ENCODE results near the gene C19orf81.

Gene C19orf81

DNA sequence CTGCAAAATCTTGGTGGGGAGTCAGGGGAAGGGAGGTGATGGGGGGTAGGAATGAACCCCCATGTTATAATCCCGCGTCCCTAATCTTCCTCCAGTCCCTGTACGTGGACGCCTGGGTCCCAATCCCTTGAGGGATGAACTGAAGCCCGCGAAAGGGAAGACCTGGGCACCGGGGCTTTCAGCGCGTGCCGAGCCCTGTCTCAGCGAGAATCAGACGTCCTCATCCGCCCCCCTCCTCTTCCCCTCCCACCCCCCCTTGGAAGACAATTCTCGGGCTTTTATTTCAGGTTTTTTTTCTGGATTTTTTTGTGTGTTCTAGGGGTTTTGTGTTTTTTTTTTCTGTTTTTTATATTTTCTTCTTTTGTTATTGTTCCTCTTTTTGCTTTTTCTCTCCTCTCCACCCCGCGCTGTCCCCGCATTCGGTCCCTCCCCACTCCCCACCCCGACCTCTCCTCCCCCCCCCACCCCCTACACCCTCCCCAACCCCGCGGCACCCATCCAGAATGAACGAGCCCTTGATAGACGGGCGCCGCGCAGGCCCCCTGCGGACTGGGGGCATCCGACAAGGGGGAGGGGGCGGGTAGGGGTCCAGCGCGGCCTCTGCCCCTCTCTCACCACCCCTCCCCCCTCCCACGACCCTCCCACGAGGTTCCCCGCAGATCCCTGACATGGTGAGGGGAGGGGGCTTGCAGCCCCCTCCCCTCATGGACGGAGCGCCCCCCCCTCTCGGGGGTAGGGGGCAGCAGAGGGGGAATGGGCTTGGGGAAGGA, 10.3 kb downstream of the C19orf81 start:
- no peak for DNase-seq

DNA sequence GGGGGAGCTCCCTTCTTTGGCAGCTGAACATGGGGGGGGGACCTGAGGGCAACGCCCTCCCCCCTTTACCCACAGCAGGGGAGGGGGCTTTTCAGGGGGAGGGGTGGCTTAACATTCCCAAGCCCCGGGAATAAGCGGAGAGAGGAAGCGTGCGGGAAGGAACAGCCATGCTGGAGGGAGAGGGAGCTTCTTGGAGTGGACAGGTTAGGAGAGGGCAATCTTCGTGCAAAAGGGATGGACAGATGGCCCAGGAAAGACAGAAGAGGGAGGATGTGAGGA, 10.8 kb downstream of the C19orf81 start:
- no peak for DNase-seq

DNA sequence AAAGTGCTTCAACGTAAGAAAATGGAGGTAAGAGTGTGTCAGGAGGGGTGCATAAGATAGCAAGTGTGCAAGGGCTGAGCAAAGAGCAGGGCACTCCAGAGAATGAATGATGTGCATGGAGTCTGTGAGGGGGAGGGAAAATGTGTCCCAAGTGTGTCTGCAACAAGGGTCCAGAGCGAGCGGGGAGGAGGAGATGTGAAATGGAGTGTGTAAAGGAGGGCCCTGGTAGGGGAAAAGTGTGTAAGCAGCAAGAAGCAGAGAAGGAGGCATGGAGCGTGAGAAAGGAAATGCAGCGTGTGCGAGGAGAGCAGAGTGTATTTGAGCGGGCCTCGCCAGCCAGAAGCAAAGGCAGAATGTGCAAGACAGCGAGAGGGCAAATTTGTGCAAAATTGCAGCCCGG, 11.8 kb downstream of the C19orf81 start:
- no peak for DNase-seq

DNA sequence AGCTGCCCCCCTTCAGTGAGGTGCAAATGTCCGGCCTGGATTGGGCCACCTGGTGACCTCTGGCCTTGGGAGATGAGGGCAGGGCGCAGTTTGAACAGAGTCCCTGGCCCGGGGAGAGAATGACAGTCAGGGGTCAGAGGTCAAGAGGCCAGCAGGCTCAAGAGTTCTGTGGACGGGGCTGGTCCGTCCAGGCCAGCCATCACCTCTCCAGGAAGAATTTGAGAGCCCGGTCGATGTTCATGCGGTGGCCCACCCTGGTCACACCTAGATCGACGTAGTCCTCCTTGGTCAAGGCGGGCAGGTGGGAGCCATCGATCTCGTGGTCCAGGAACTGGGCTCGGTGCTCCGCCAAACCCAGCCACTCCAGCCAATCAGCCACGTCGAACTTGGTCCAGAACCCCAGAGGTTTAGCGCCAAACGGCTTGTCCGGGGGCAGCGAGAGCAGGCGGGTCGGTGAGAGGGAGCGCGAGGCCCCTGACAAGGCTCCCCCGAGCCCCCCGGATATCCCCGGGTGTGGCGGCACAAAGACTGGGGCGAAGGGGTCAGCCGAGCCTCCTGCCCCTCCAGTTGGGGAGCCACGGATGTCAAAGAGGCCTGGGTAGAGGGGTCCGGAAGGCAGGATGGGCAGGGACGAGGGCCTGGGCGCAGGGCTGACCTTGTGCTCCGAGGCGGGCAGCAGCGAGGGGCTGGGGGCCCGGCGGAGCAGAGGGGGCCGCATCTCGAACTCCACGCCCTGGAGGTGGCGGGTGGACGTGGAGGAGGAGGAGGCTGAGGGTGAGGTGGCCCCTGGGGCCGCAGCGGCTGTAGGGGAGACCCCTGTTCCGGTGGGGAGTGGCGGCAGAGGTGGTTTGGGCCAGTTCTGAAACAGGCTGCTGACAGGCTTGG, 12.8 kb downstream of the C19orf81 start:
- no peak for DNase-seq

DNA sequence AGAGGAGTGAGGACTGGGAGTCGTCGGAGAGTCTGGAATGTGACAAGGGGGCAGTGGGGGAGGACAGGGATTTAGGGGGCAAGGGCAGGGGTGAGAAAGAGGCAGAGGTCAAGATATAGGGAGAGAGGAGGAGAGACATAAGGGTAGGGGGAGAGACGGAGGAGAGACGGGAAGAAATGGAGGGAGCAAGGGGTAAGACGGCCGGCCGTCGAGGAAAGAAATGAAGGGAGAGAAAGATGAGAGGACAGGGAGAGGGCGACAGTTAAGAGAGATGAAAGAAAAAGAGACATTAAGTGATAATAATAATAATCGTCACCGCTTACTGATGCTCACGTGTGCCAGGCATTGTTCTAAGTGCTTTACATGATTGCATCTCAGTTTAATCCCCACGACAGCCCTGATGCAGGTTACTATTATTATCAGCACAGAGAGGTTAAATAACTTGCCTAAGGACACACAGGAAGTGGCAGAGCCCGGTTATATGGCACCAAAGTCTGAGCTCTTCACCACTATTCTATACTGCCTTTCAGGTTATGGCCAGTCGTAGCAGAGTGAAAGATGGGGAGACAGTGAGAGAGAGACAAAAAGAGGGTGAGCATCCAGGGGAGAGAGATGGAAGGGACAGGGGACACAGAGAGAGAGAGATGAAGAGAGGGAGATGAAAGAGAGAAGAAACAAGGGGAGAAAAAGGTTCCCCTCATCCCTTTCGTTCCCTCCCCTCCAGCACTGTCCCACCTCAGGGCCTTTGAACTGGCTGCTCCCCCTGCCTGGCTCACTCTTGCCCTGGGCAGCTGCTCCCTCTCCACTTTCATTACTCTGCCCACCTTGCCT, 13.6 kb downstream of the C19orf81 start:
- DNase-seq: no peak

DNA sequence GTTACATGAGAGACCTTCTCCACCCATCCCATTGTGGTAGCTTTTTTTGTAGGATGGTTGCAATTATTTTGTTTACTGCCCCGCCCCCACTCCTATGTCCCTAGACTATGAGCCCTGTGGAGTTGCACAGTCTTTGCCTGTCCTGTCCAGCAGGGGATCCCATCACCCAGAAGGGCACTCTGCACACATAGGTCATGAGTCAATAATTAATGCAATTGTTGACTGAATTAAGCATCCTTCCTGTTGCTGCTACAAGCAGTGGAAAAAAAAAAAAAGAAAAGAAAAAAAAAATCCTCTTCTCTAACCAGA, 14.2 kb downstream of the C19orf81 start:
- DNase-seq: no peak

DNA sequence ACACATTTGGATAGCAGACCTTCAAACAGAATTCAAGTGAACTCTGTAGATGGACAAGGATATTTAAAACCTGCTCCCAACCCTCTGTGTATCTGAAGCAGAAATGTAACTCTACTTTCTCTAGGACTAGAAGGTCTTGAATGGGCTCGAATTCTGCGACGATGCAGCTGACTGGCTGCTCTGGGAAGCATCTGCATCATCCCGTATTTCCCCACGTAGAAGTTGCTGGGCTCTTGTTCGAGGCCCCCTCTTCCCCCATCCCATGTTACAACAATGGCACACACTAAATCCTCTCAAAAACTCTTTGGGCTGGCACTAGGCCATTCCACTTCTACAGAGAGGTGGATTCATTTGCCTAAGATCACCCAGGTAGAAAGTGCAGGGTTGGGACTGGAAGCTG, 15.0 kb downstream of the C19orf81 start:
- no peak for DNase-seq

DNA sequence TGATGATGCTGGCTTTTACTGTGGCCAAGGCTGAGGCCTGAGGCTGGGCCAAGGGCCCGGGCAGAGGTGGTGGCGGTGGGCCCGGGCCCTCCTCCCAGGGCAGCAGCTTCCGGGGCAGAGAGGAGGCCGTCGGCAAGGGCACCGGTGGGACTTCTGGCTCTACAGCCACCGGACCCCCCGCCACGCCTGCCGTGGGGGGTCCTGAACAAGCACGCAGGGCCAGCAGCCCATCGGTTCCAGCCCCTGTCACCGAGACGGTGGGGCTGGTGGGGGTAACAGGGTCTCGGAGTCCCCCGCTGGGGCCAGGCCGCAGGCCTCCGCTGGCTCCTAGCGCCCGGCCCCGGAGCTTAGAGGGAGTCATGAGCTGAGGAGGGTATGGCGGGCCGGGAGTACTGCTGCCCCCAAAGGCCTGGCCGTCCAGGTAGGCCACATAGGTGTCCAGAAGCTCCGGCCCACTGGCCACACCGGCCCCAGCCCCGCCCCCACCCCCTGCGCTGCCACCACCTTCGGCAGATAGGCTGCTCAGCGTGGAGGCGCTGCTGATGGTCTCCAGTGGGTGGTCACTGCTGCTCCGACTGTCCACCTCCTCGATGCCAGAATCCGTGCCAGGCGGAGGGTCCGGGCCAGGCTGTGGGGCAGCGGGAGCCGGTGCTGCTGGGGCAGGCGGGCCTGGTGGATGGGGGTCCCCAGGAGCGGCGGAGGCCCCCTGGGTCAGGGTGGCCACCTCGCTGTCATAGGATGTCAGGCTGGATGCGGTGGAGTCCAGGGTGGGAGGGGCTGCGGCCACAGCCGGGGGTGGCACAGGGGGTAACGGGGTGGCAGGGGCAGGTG, 17.3 kb downstream of the C19orf81 start:
- DNase-seq: no peak

DNA sequence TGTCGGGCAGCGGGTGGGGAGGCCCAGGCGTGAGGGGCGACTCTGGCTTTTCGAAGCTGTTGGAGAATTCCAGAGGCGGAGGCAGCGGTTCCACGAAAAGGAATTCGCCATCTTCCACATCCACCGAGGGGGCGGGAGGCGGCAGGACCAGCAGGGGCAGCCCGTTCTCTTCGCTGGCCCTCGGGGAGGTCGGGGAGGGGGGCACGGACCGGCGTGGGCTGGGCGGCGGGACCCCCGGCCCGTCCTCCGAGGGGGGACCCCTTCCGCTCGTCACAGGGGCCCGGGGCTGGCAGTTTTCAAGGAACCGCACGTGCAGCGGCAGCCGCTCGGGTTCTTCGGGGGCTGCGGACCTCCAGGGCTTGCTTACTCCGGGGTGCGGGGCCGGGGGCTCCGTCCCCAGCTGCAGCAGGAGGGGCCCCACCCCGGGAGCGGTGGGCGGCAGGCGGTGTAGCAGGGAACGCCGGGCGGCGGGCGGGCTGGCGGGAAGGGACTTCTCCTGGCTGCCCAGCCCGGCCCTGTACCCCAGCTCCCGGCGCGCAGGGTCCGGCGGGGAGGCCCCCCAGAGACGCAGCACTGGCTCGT, 18.0 kb downstream of the C19orf81 start:
- DNase-seq: no peak

DNA sequence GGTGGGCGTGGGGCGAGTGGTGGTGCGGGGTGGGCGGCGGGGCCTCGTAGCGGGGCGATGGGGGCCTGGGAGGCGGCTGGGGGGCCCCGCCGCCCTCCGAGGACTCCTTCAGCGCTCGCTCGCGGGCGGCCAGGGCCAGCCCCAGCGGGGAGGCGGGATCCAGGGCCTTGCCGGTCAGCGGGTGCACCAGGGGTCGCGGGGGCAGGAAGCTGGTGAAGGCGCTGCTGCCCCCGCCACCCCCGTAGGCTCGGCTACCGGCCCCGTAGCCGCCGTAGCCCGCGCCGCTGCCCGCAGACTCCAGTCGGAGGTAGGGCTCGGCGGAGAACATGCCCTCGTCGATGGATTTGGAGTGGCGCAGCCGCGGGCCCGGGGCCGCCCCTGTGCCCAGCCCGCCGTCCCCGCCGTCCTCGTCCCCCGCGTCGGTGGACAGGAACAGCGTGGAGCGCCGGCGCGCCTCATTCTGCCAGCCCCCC, 18.6 kb downstream of the C19orf81 start:
- DNase-seq: no peak

DNA sequence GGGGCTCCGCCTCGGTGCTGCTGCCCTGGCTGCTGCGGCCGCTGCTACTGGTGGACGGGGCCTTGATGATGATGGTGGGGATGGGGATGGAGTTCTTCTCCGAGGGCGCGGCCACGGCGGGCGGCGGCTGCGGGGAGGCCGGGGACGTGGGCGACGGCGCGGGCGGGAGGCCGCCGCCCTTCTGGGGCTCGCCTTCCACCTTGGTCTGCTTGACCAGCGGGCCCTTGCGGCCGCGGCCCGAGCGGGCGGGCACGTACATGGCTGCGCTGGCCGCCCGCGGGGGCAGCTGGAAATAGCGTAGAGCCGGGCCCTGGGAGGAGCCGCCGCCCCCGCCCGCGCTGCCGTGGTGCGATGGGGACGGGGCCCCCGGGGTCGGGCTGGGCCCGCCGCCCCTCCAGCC, 19.2 kb downstream of the C19orf81 start:
- DNase-seq: no peak

DNA sequence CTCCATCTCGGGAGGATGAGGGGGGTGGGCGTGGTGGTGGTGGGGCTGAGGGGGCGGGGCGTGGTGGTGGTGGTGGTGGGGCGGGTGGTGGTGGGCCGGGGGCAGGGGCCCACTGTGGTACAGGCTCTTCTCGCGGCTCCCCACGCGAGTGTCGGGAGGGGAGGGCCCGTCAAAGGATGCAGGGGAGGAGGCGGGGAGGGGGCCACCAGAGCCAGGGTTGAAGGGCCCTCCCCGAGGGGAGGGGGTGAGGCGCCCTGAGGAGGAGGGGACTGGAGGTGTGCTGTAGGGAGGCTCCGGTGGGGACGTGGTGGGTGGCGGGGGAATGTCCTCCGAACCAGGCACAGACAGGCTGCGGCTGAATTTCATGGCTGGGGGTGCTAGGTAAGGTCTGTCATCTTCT, 19.6 kb downstream of the C19orf81 start:
- DNase-seq: no peak

DNA sequence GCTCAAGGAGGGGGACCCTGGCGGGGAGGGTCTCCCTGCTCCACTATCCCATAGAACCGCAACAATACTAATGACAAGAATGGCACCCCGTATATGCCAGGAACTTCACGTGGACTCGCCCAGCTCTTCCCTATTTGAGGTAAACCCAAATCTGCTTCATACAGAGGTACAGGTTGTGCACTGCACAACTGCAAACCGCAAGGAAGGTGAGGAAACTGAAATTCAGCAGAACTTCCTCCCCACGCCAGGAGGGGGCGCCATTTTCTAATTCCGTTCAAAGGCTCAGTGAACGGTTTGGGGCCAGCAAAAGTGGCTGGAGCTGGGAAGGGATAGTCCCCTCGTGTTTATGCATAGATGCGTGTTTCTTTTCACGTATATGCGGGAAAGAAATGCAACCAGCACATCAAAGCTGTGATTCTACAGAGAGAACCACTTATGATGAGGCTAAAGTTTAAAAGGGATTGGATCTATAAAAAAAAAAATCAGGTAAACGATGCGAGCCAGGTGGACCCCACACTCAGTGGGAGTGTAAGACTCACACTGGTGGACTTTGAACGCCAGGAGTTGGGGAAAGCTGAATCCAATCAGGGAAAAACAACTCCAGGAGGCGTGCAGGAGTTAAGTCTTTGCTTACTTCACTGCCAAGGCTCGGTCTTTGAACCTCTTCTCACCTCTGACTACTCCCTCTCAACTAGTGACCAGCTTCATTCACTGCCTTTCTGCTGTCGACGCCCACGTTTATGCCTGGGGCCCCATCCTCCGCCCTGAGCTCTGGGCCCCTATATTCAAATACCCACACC, 20.3 kb downstream of the C19orf81 start:
- no peak for DNase-seq

DNA sequence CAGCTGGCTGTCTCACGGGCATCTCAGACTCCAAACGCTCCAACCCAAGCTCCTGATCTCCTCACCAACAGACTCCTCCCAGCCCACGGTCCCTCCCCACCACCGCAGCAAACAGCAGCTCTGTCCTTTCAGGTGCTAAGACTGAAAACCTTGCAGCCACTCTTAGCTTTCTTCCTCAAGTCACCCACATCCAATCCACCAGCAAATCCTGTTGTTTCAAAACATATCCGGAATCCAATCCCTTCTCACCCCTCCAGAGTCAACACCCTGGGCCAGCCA, 20.8 kb downstream of the C19orf81 start:
- no peak for DNase-seq

DNA sequence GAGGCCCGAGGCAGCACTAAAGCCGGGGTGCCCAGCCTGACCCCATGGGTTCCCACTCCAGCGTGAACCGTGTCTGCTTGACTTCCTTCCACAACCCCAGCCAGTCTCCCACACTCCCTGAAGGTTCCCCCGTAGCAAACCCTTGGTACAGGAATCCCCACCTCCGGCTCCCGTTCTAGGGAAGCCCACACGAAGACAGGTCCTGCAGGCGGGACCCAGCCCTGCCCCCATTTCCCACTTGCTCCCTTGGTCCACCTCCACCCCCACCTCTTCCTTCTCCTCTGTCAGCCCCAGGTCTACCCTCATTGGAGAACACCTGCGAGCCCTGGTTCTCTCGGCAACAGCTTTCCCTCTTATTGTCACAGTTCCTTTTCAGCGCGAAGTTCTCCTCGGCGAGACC, 23.9 kb downstream of the C19orf81 start:
- DNase-seq: no peak

DNA sequence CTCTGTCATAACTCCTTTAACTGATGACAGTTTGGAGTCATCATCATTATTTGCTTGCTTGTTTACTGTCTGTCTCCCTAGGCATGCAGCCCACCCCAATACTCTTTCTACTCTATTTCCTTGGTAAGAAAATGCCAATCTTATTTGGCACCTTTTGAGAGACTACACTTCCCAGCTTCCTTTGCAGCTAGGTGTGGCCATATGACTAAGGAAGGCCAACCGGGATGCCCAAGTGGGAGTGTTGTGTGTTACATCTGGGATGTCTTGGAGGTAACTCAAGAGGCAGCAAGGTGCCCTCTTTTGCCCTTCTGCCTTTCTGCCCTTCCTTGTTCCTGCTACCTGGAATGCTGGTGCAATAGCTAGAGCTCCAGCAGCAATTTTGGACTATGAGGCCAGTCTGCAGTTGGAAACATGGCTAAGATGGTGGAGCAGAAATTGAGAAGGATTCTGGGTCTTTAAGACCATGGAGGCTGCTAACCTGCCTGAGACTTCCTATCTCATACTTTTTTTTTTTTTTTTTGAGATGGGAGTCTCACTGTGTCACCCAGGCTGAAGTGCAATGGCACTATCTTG, 27.5 kb downstream of the C19orf81 start:
- DNase-seq: no peak

DNA sequence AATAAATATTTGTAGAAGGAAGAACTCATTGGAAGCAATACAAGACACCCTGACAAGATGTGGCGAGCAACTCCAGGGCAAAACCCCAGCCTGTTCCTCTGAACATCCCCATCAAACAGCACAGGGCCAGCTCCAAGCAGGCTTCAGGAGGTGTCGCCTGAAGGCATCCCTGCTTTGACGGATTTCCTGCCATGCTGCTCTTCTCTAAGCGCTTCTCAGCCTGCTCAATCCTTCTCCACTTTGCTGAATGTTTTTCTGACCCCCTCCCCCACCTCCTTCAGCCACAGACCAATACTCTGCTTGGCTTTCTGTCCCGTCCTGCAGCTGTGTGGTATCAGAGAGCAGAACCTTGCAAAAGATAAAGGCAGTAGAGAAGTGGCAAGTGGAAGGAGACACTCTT, 28.4 kb downstream of the C19orf81 start:
- no peak for DNase-seq

DNA sequence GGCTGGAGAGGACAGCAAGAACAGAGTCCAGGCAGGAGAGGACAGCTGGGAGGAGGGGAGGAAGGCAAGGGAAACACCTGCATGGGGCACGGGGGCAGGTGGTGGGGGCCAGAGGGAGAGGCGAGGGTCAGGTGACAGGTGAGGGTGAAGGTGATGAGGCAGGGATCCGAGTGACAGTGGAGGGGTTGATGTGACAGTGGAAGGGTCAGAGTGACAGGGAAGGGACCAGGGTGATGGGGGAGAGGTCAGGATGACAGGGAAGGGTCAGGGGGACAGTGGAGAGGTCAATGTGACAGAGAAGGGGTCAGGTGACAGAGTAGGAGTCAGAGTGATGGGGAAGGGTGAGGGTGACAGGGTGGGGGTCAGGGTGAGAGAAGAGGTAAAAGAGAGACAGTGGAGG, 29.1 kb downstream of the C19orf81 start:
- no peak for DNase-seq

DNA sequence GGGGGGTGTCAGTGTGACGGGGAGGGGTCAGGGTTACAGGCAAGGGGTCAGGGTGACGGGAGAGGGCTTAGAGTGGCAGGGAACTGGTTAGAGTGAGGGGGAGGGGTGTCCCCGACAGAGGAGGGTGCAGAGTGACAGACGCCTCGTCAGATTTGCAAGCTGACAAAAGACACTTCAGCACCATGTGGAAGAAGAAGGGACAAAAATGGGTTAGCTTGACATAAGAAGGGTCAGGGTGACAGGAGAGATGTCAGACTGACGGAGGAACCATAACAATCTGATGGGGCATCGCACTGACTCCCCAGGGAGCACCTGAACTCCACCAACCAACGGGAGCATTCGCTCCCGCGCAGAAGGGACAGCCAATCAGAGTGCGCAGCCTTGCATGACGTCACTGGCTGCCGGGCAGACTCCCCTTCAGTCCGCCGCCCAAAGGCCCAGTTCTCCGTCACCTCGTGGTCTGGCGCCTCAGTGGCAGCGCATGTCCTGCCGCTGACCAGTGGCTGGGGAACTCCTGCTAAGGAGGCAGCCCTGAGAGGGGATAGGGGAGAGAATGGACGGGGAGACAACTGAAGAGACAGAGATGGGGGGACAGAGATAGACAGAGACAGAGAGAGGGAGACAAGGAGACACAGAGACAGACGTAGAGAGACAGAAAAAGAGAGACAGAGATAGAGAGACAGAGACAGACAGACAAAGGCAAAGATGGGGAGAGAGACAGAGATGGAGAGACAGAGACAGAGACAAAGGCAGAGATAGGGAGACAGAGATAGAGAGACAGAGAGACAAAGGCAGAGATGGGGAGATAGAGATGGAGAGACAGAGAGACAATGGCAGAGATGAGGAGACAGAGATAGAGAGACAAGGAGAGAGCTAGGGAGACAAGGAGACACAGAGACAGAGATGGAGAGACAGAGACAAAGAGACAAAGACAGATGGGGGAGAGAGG, 30.2 kb downstream of the C19orf81 start:
- peak; percentile 11 to 45 (median 23) for DNase-seq

All from activated CD4-positive, CD25-positive, alpha-beta regulatory T cell (primary cell).